HCT116 (cell line): ENCODE measurements around the gene LIG1. TPM values are rescaled to one million over a fixed set of nuclear protein-coding genes. Genes with fewer than 3 reads are reported as not detected.

Experiments
- ATAC-seq: fragments of 200-7000 bp; cut with Tn5 transposase; 2 replicates; pipeline ENCODE4 v1.9.1; 2020; ENCODE audit warnings: mild to moderate bottlenecking, moderate library complexity
- BruUV-seq: library from RNA; stranded (reverse); fragments of 400-500 nt; replicated peaks from 2 replicates; lab custom pipeline; 2021; lab: Mats Ljungman, UMichigan
- CTCF ChIA-PET: fragments of 300-600 bp; sonication (Branson Sonifier 250); formaldehyde crosslinking; loops from one replicate; lab custom pipeline; 2021; ENCODE audit warnings: antibody characterized with exemption; lab: Charles Lee
- POLR2A ChIA-PET: fragments of 300-600, 350-600 bp; sonication (Branson Sonifier 250); formaldehyde crosslinking; loops from one replicate; lab custom pipeline; 2021; ENCODE audit warnings: antibody characterized with exemption; lab: Charles Lee
- RAD21 ChIA-PET, 2 experiments: fragments of 300-600 bp; sonication (Branson Sonifier 250); formaldehyde crosslinking; loops; one replicate each; lab custom pipeline; 2023; ENCODE audit warnings: low total read pairs in 2 of 2; ENCODE audit not compliant: uncharacterized antibody in 2 of 2, unreplicated experiment in 2 of 2, low non-redundant PET in 1 of 2; lab: Charles Lee
- DNase-seq: peaks from one replicate; pipeline ENCODE4 v3.0.0-alpha.2; 2010; ENCODE audit warnings: low read depth, low spot score
- H2AFZ ChIP-seq: fragments of 200-600 bp; shearing (Covaris generic), sonication (generic); 2 replicates; pipeline ENCODE4 v1.6.1; 2017; ENCODE audit warnings: low read depth, mixed run types, mixed read lengths, antibody characterized with exemption, low read length; ENCODE audit not compliant: poor library complexity, severe bottlenecking
- H3K27ac ChIP-seq: 2 replicates; pipeline ENCODE4 v1.5.1; 2012; ENCODE audit warnings: low read depth, low read length
- H3K27me3 ChIP-seq: fragments of 200-600 bp; sonication (generic); 2 replicates; pipeline ENCODE4 v1.6.1; 2016; ENCODE audit warnings: mixed run types, low read length, mixed read lengths; ENCODE audit not compliant: insufficient read depth
- H3K36me3 ChIP-seq, 2 experiments: fragments of 200-500 bp in 1 of 2; fragments of 200-600 bp in 1 of 2; sonication (Bioruptor generic) in 1 of 2; sonication (generic) in 1 of 2; 2 replicates each; pipeline versions ENCODE4 v1.5.1 to v1.6.1; 2014 to 2016; ENCODE audit warnings: low read length in 2 of 2, inconsistent platforms in 1 of 2, mixed read lengths in 1 of 2, mixed run types in 1 of 2; ENCODE audit not compliant: insufficient read depth in 2 of 2, control insufficient read depth in 1 of 2
- H3K4me1 ChIP-seq, 2 experiments: fragments of 200-600 bp in 1 of 2; sonication (generic) in 1 of 2; 2 replicates each; pipeline versions ENCODE4 v1.5.1 to v1.6.1; 2012 to 2017; ENCODE audit warnings: low read length in 2 of 2, inconsistent platforms in 1 of 2, mild to moderate bottlenecking in 1 of 2, mixed read lengths in 1 of 2, mixed run types in 1 of 2, moderate library complexity in 1 of 2; ENCODE audit not compliant: insufficient read depth in 2 of 2, control insufficient read depth in 1 of 2
- H3K4me2 ChIP-seq: fragments of 200-600 bp; sonication (generic); 2 replicates; pipeline ENCODE4 v1.6.1; 2017; ENCODE audit warnings: mixed run types, low read length, mixed read lengths
- H3K4me3 ChIP-seq, 2 experiments: fragments of 200-600 bp in 1 of 2; sonication (generic) in 1 of 2; replicated peaks in 1 of 2; 2 replicates each; pipeline ENCODE4 v1.5.1; 2011 to 2016; ENCODE audit warnings: low read length in 2 of 2, control low read depth in 1 of 2, low read depth in 1 of 2, mild to moderate bottlenecking in 1 of 2, mixed read lengths in 1 of 2, mixed run types in 1 of 2
- H3K79me2 ChIP-seq: fragments of 200-600 bp; sonication (generic); 2 replicates; pipeline ENCODE4 v1.6.1; 2017; ENCODE audit warnings: mild to moderate bottlenecking, mixed run types, low read length, moderate library complexity, mixed read lengths; ENCODE audit not compliant: insufficient read depth
- H3K9ac ChIP-seq: fragments of 200-600 bp; sonication (generic); 2 replicates; pipeline ENCODE4 v1.6.1; 2016; ENCODE audit warnings: low read length, mixed read lengths
- H3K9me2 ChIP-seq: fragments of 200-600 bp; sonication (generic), shearing (Covaris generic); 2 replicates; pipeline ENCODE4 v1.6.1; 2017; ENCODE audit warnings: mixed run types, mild to moderate bottlenecking, moderate library complexity; ENCODE audit not compliant: insufficient read depth
- H3K9me3 ChIP-seq, 2 experiments: fragments of 200-500 bp in 1 of 2; fragments of 200-600 bp in 1 of 2; sonication (Bioruptor generic) in 1 of 2; sonication (generic) in 1 of 2; 2 replicates each; pipeline ENCODE4 v1.6.1; 2014 to 2017; ENCODE audit warnings: low read length in 2 of 2, mixed read lengths in 2 of 2, inconsistent platforms in 1 of 2, low read depth in 1 of 2, mild to moderate bottlenecking in 1 of 2, mixed run types in 1 of 2, moderate library complexity in 1 of 2; ENCODE audit not compliant: control insufficient read depth in 1 of 2, insufficient read depth in 1 of 2
- H4K20me1 ChIP-seq: fragments of 200-600 bp; sonication (generic), shearing (Covaris generic); 2 replicates; pipeline ENCODE4 v1.6.1; 2017; ENCODE audit warnings: mixed run types, mild to moderate bottlenecking, moderate library complexity; ENCODE audit not compliant: insufficient read depth
- CBX3 ChIP-seq: IDR thresholded peaks from 2 replicates; pipeline ENCODE4 v1.6.1; 2012; ENCODE audit warnings: low read depth
- CTCF ChIP-seq, 3 experiments: fragments of 200-600 bp in 1 of 3; sonication (generic) in 1 of 3; IDR thresholded peaks in 2 of 3; conservative IDR thresholded peaks in 1 of 3; 2 replicates each; pipeline ENCODE4 v1.5.1; 2012 to 2017; ENCODE audit warnings: low read depth in 2 of 3, low read length in 2 of 3, antibody characterized with exemption in 1 of 3, borderline replicate concordance in 1 of 3, control low read depth in 1 of 3, mild to moderate bottlenecking in 1 of 3, mixed read lengths in 1 of 3, mixed run types in 1 of 3, moderate library complexity in 1 of 3; ENCODE audit not compliant: insufficient read depth in 1 of 3
- EZH2 ChIP-seq: fragments of 200-600 bp; sonication (generic); IDR thresholded peaks from 2 replicates; pipeline ENCODE4 v1.6.1; 2017; ENCODE audit warnings: antibody characterized with exemption, mixed run types
- EZH2phosphoT487 ChIP-seq: fragments of 200-600 bp; IDR thresholded peaks from 2 replicates; pipeline ENCODE4 v1.6.1; 2018; ENCODE audit warnings: antibody characterized with exemption, borderline replicate concordance
- FOSL1 ChIP-seq: IDR thresholded peaks from 2 replicates; pipeline ENCODE4 v1.6.1; 2012; ENCODE audit warnings: low read depth
- JUND ChIP-seq: IDR thresholded peaks from 2 replicates; pipeline ENCODE4 v1.6.1; 2012
- RAD21 ChIP-seq: IDR thresholded peaks from 2 replicates; pipeline ENCODE4 v1.6.1; 2012; ENCODE audit warnings: low read depth, mild to moderate bottlenecking
- REST ChIP-seq: IDR thresholded peaks from 2 replicates; pipeline ENCODE4 v1.6.1; 2012; ENCODE audit warnings: low read depth
- SP1 ChIP-seq: IDR thresholded peaks from 2 replicates; pipeline ENCODE4 v1.6.1; 2012; ENCODE audit warnings: low read depth
- SRF ChIP-seq: IDR thresholded peaks from 2 replicates; pipeline ENCODE4 v1.6.1; 2012; ENCODE audit warnings: low read depth
- TCF7L2 ChIP-seq: IDR thresholded peaks from 2 replicates; pipeline ENCODE4 v1.7.0; 2011; ENCODE audit warnings: borderline replicate concordance, inconsistent platforms; ENCODE audit not compliant: insufficient read depth, insufficient read length; ENCODE audit errors: extremely low read depth
- intact Hi-C: fragments of 100-400 bp; cut with micrococcal nuclease; formaldehyde crosslinking; loops from 2 replicates; pipeline ENCODE4 v1.10.0; 2022
- total RNA-seq: library from RNA; stranded (reverse); gene quantifications from one replicate; pipeline ENCODE4 v1.2.1, GENCODE V29; 2021; ENCODE audit not compliant: unreplicated experiment

The LIG1 gene
- total RNA-seq, 1 experiment from 2014 or later = 122 TPM

GRCh38 chr19:48190288-48190884, 20.2 kb upstream of the LIG1 start:
- Histone ChIP-seq H3K4me1 (peaks cover 0 to 7% of the 10 kb centered on the region in 2 experiments; a peak in 1 of 4 replicates), H3K4me2 (no peak overlapping the region), H3K9me3 (no peaks in the 10 kb centered on the region), H3K27ac (no peak overlapping the region), H3K36me3 (0 out of 4 replicates have a peak, but pooled peaks cover 0 to 2% of the 10 kb centered on the region in 2 experiments), H3K4me3 (no peak overlapping the region), H3K27me3 (no peaks in the 10 kb centered on the region), H4K20me1 (no peaks in the 10 kb centered on the region), H3K9ac (no peak overlapping the region), H3K79me2 (no peaks in the 10 kb centered on the region), H3K9me2 (no peaks in the 10 kb centered on the region), H2AFZ (no peak overlapping the region)
- intact Hi-C loops = no loop called here
- CTCF ChIA-PET = no interaction called here
- ATAC-seq (peak; percentile 76), DNase-seq (peak; percentile 50)
- BruUV-seq = no TSS peak
- RAD21 ChIA-PET = interaction anchor here in 1 of 2 experiments (0.6 kb wide), 1 partner anchor 14 kb away, joined by 5 read pairs; no protein-coding TSS in a partner anchor
- TF ChIP-seq CTCF (IDR thresholded peaks at IDR 0.05 in 2 of 3, conservative IDR thresholded peaks at IDR 0.05 in 1 of 3; ENCODE audit: borderline replicate concordance in 1 of 3, insufficient read depth in 1 of 3, low read depth in 2 of 3, low read length in 2 of 3) (peak in 2 of 3 experiments; percentile 25 to 36; a peak in 2 of 6 replicates), JUND (no peak), SP1 (peak; percentile 40; the same call in 1 of the 2 replicates)
- POLR2A ChIA-PET = interaction anchor here (1.2 kb wide), 1 partner anchor 13 kb away, joined by 6 read pairs; no protein-coding TSS in a partner anchor

GRCh38 chr19:48186541-48186991, 16.4 kb upstream of the LIG1 start:
- ChIA-PET CTCF (no interaction called here), POLR2A (no interaction called here), RAD21 (no interaction called here)
- ATAC-seq (no peak), DNase-seq (no peak)
- BruUV-seq = no TSS peak
- Histone ChIP-seq H2AFZ (no peak overlapping the region), H3K4me2 (no peak overlapping the region), H3K36me3 (0 out of 4 replicates have a peak, but pooled peaks cover 2 to 4% of the 10 kb centered on the region in 2 experiments), H3K9me3 (peaks cover 0 to 3% of the 10 kb centered on the region in 2 experiments; a peak in 1 of 4 replicates), H4K20me1 (no peaks in the 10 kb centered on the region), H3K9me2 (no peaks in the 10 kb centered on the region), H3K27ac (no peak overlapping the region), H3K4me3 (no peak overlapping the region), H3K9ac (no peak overlapping the region), H3K79me2 (no peaks in the 10 kb centered on the region), H3K4me1 (peaks cover 0 to 7% of the 10 kb centered on the region in 2 experiments; a peak in 1 of 4 replicates), H3K27me3 (no peaks in the 10 kb centered on the region)
- intact Hi-C loops = no loop called here
- TF ChIP-seq CBX3 = no peak
- TF ChIP-seq RAD21 = no peak
- TF ChIP-seq FOSL1 = no peak
- no peak for TF ChIP-seq SRF
- no peak for TF ChIP-seq TCF7L2
- TF ChIP-seq EZH2phosphoT487 = no peak
- TF ChIP-seq REST = no peak
- no peak for TF ChIP-seq EZH2
